Gastrocnemius medialis (tissue), 4 donors: Measurements from ENCODE around the gene CAMSAP1. TPM values are rescaled to one million over a fixed set of nuclear protein-coding genes. Genes with fewer than 3 reads are reported as not detected.

ENCODE experiments used
- ATAC-seq, 2 donors: fragments of 150-250 bp; one replicate each; pipeline ENCODE4 v1.9.1; 2016
- DNase-seq, 2 donors: peaks; one replicate each; pipeline ENCODE4 v3.0.0-alpha.2; 2019
- H3K27ac ChIP-seq, 4 donors: fragments of 200-600 bp; sonication (generic); 1 replicate in 1 of 4; 2 replicates in 3 of 4; pipeline ENCODE4 v1.5.1; 2016 to 2018; ENCODE audit warnings: mild to moderate bottlenecking in 2 of 4, moderate library complexity in 1 of 4
- H3K27me3 ChIP-seq, 3 donors: fragments of 200-600 bp; sonication (generic) in 2 of 3; 1 replicate in 1 of 3; 2 replicates in 2 of 3; pipeline versions ENCODE4 v1.5.1 to v1.6.0; 2016 to 2019; ENCODE audit warnings: mild to moderate bottlenecking in 1 of 3, moderate library complexity in 1 of 3
- H3K36me3 ChIP-seq, 2 donors: fragments of 200-600 bp; sonication (generic) in 1 of 2; one replicate each; pipeline ENCODE4 v1.5.1; 2017 to 2018
- H3K4me1 ChIP-seq, 2 donors: fragments of 200-600 bp; sonication (generic) in 1 of 2; one replicate each; pipeline ENCODE4 v1.5.1; 2016 to 2017; ENCODE audit warnings: mild to moderate bottlenecking in 2 of 2
- H3K4me3 ChIP-seq, 4 donors: fragments of 200-600 bp; sonication (generic) in 3 of 4; 1 replicate in 1 of 4; 2 replicates in 3 of 4; pipeline ENCODE4 v1.5.1; 2016 to 2019; ENCODE audit warnings: mild to moderate bottlenecking in 2 of 4
- H3K9me3 ChIP-seq, 3 donors: fragments of 200-600 bp; sonication (generic) in 2 of 3; 1 replicate in 1 of 3; 2 replicates in 2 of 3; pipeline ENCODE4 v1.5.1; 2016 to 2019
- POLR2A ChIP-seq, 2 donors: fragments of 450-650 bp; IDR thresholded peaks; one replicate each; pipeline ENCODE4 v1.6.1; 2017; ENCODE audit warnings: antibody characterized with exemption in 2 of 2, mild to moderate bottlenecking in 2 of 2, moderate library complexity in 2 of 2
- in situ Hi-C, 4 donors: fragments of 200-750 bp; cut with MboI; loops; one replicate each; pipeline versions ENCODE4 v1.15.0 to v1.8.0; 2017; ENCODE audit warnings: low sequenced_read_pairs in 4 of 4
- intact Hi-C: fragments of 100-400 bp; cut with DNase I; formaldehyde crosslinking; loops from one replicate; pipeline ENCODE4 v1.15.1; 2023; ENCODE audit warnings: low total_unique reads
- total RNA-seq, 4 donors: library from RNA; depleted of rRNA; stranded (reverse); fragments of >200 nt; gene quantifications; one replicate each; pipeline versions ENCODE4 v1.1.0 to v1.2.3, GENCODE V29; 2016
- TF ChIP-seq, protein P1 (sequence below), 5 experiments: fragments of 450-650 bp in 3 of 5; fragments of 200-600 bp in 2 of 5; sonication (generic) in 2 of 5; IDR thresholded peaks in 4 of 5; conservative IDR thresholded peaks in 1 of 5; 1 replicate in 4 of 5; 2 replicates in 1 of 5; pipeline ENCODE4 v1.5.1; 2016 to 2019; ENCODE audit warnings: antibody characterized with exemption in 5 of 5, mild to moderate bottlenecking in 3 of 5, moderate library complexity in 3 of 5

CAMSAP1 gene
- total RNA-seq, 4 donors from 2014 or later = 54.8 to 94.9 (median 82.9) TPM

DNA sequence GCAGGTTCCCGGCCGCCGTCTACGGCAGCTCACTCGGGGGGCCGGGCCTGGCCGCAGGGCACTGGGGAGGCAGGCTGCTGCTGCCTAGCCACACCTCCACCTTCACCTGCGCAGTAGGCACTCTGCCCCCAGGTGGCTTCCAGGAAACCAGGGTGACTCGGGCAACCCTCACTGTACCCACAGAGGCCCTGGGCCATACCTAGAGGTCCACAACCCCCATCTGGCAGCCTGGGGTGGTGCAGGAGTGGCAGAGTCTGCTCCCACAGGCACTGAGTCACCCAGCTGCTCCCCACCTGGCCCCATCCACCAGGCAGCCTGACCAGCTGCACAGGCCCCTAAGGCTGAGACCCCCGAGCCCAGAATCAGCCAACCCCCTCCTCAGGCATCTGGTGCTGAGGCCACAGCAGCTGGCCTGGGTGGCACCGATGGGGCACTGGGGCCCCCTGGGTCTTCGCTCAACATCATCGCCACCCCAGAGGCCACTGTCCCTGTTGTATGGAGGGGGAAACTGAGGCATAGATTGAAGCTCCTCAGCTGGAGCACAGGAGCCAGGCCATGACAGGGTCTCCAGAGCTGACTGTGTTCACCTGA lies 135.2 kb downstream of the CAMSAP1 start:
- H3K4me1 ChIP-seq = no peaks in the 10 kb centered on the region
- H3K9me3 ChIP-seq = no peaks in the 10 kb centered on the region
- no peaks in the 10 kb centered on the region for H3K27me3 ChIP-seq
- DNase-seq (no peak), ATAC-seq (no peak)
- H3K4me3 ChIP-seq = no peak overlapping the region
- no peak overlapping the region for H3K27ac ChIP-seq
- in situ Hi-C loops = no loop called here
- no peaks in the 10 kb centered on the region for H3K36me3 ChIP-seq
- intact Hi-C loops = no loop called here
- no peak for TF ChIP-seq POLR2A (IDR thresholded peaks at IDR 0.05)
- TF ChIP-seq, protein P1, sequence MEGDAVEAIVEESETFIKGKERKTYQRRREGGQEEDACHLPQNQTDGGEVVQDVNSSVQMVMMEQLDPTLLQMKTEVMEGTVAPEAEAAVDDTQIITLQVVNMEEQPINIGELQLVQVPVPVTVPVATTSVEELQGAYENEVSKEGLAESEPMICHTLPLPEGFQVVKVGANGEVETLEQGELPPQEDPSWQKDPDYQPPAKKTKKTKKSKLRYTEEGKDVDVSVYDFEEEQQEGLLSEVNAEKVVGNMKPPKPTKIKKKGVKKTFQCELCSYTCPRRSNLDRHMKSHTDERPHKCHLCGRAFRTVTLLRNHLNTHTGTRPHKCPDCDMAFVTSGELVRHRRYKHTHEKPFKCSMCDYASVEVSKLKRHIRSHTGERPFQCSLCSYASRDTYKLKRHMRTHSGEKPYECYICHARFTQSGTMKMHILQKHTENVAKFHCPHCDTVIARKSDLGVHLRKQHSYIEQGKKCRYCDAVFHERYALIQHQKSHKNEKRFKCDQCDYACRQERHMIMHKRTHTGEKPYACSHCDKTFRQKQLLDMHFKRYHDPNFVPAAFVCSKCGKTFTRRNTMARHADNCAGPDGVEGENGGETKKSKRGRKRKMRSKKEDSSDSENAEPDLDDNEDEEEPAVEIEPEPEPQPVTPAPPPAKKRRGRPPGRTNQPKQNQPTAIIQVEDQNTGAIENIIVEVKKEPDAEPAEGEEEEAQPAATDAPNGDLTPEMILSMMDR (IDR thresholded peaks at IDR 0.05 in 4 of 5, conservative IDR thresholded peaks at IDR 0.05 in 1 of 5) = no peak

DNA sequence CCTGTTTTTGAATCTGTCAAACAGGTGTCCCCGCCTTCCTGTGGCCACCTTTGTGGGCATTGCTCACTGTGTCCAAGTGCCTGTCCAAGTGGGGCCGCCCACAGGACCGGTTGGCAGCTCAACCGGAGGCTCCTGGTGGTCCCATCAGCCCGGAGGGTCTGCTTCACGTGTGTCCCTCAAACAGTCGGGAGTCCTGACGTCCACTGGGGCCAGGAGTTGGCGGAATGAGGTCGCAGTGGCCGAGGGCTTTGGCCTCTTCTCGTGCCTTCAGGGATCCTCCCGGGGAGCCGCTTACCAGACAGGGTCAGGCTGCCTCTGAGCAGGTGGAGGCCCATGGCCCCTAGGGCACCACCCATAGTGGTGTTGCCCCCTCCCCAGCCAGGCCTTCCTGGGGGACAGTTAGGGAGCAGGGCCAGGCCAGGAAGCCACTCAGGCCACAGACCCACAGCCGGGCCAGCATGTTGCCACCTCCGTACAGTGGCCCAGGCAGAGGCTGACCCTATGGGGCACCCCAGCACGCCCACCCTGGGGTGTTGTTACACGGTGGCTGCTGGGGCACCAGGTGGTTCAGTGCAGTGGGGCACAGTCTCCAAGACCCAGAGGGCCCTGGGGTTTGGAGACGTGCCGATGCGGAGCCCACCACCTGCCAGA lies 135.8 kb downstream of the CAMSAP1 start:
- Histone ChIP-seq H3K27ac (no peak overlapping the region), H3K4me3 (no peak overlapping the region), H3K27me3 (no peaks in the 10 kb centered on the region), H3K4me1 (no peaks in the 10 kb centered on the region), H3K36me3 (no peaks in the 10 kb centered on the region), H3K9me3 (no peaks in the 10 kb centered on the region)
- in situ Hi-C loops (no loop called here), intact Hi-C loops (no loop called here)
- TF ChIP-seq POLR2A (IDR thresholded peaks at IDR 0.05) = no peak
- TF ChIP-seq, protein P1 (IDR thresholded peaks at IDR 0.05 in 4 of 5, conservative IDR thresholded peaks at IDR 0.05 in 1 of 5) = no peak
- DNase-seq = no peak
- ATAC-seq = no peak

DNA sequence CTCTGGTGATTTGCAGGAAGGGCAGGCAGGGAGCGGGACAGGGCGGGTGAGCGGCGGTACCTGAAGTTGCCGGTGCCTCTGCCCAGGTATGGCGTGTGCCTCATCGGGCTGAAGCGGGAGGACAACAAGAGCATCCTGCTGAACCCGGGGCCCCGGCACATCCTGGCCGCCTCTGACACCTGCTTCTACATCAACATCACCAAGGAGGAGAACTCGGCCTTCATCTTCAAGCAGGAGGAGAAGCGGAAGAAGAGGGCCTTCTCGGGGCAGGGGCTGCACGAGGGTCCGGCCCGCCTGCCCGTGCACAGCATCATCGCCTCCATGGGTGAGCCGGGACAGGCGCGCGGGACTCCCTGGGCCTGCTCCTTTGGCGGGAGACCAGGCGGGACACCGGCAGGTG lies 136.6 kb downstream of the CAMSAP1 start:
- Histone ChIP-seq H3K4me1 (no peaks in the 10 kb centered on the region), H3K36me3 (no peaks in the 10 kb centered on the region), H3K4me3 (no peak overlapping the region), H3K27me3 (no peaks in the 10 kb centered on the region), H3K9me3 (no peaks in the 10 kb centered on the region), H3K27ac (no peak overlapping the region)
- in situ Hi-C loops (no loop called here), intact Hi-C loops (no loop called here)
- DNase-seq (no peak), ATAC-seq (no peak)
- TF ChIP-seq POLR2A (IDR thresholded peaks at IDR 0.05) = no peak
- TF ChIP-seq, protein P1 (IDR thresholded peaks at IDR 0.05 in 4 of 5, conservative IDR thresholded peaks at IDR 0.05 in 1 of 5) = no peak

DNA sequence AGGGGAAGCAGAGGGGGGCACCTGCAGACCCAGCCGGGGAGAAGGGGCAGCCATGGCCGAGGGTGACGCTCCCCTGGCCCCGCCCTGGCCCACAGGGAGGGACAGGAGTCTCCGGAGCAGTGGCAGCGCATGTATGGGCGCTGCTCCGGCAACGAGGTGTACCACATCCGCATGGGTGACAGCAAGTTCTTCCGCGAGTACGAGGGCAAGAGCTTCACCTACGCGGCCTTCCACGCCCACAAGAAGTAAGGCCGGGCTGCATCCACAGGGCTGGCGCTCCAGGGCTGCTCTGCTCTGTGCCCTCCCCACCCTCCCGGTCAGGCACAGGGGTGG lies 137.2 kb downstream of the CAMSAP1 start:
- in situ Hi-C loops (no loop called here), intact Hi-C loops (no loop called here)
- H3K9me3 ChIP-seq = no peaks in the 10 kb centered on the region
- no peak overlapping the region for H3K27ac ChIP-seq
- ATAC-seq = no peak
- no peaks in the 10 kb centered on the region for H3K27me3 ChIP-seq
- H3K36me3 ChIP-seq = no peaks in the 10 kb centered on the region
- TF ChIP-seq POLR2A (IDR thresholded peaks at IDR 0.05) = no peak
- TF ChIP-seq, protein P1 (IDR thresholded peaks at IDR 0.05 in 4 of 5, conservative IDR thresholded peaks at IDR 0.05 in 1 of 5) = no peak
- H3K4me3 ChIP-seq = no peak overlapping the region
- no peak for DNase-seq
- H3K4me1 ChIP-seq = no peaks in the 10 kb centered on the region
